ENCODE data around the gene SERTAD4.
"Not testable (repeated sequence)": the region's sequence is repeated elsewhere in the genome, so short reads cannot be mapped to it uniquely, and the experiment has no call there.

Gene SERTAD4

GRCh38 chr1:210232511-210233215, at the start of gene SERTAD4:
Gene SERTAD4, plus strand, starts transcription at chr1:210232796. Its CDS starts 5,165 bp downstream, at chr1:210237961.
- DNase-seq, result no peak

- no peak for DNase-seq
These were observed 47.5 kb upstream of the SERTAD4 start for GRCh38 chr1:210185063-210185462.

- not testable (repeated sequence) for DNase-seq
These were observed 44.6 kb upstream of the SERTAD4 start for GRCh38 chr1:210187849-210188606.

- no peak for DNase-seq
These were observed 43.2 kb upstream of the SERTAD4 start for GRCh38 chr1:210189426-210189825.

- DNase-seq, result no peak
These were observed 36.9 kb upstream of the SERTAD4 start for GRCh38 chr1:210195635-210196160.

- not testable (repeated sequence) for DNase-seq
These were observed 36.3 kb upstream of the SERTAD4 start for GRCh38 chr1:210196266-210196665.

- DNase-seq, result no peak
These were observed 33.8 kb upstream of the SERTAD4 start for GRCh38 chr1:210198840-210199239.

- no peak for DNase-seq
These were observed 32.4 kb upstream of the SERTAD4 start for GRCh38 chr1:210200124-210200736.

GRCh38 chr1:210201681-210202080, 30.9 kb upstream of the SERTAD4 start:
- no peak for DNase-seq

- DNase-seq, result no peak
These were observed 24.8 kb upstream of the SERTAD4 start for GRCh38 chr1:210207597-210208450.

GRCh38 chr1:210213335-210213734, 19.3 kb upstream of the SERTAD4 start:
- no peak for DNase-seq

- DNase-seq, result no peak
These were observed 17.8 kb upstream of the SERTAD4 start for GRCh38 chr1:210214573-210215409.

GRCh38 chr1:210217482-210217881, 15.1 kb upstream of the SERTAD4 start:
- DNase-seq, result no peak

GRCh38 chr1:210218047-210218446, 14.5 kb upstream of the SERTAD4 start:
- DNase-seq, result no peak

GRCh38 chr1:210222340-210223006, 10.1 kb upstream of the SERTAD4 start:
- DNase-seq, result no peak

- DNase-seq, result no peak
These were observed 9.2 kb upstream of the SERTAD4 start for GRCh38 chr1:210223226-210223904.

- DNase-seq, result no peak
These were observed 4.4 kb upstream of the SERTAD4 start for GRCh38 chr1:210228158-210228557.

GRCh38 chr1:210230149-210230695, 2.4 kb upstream of the SERTAD4 start:
- DNase-seq, result no peak

- no peak for DNase-seq
These were observed 618 bp upstream of the SERTAD4 start for GRCh38 chr1:210231846-210232510.

GRCh38 chr1:210233216-210233494, 559 bp downstream of the SERTAD4 start:
- no peak for DNase-seq

All from inflammatory macrophage treated with lipopolysaccharide for 4 hours (primary cell).